Measurements from ENCODE around the gene TBPL2. TPM values are rescaled to one million over a fixed set of nuclear protein-coding genes. Genes with fewer than 3 reads are reported as not detected.
"Not testable (repeated sequence)": the region's sequence is repeated elsewhere in the genome, so short reads cannot be mapped to it uniquely, and the experiment has no call there.

Gene TBPL2
- total RNA-seq, 1 donor from 2014 or later = not detected

GRCh38 chr14:55404173-55404854, 36.1 kb downstream of the TBPL2 start:
- no peak for DNase-seq (ENCODE audit: low read depth in 2 of 2)

GRCh38 chr14:55401751-55402150, 38.7 kb downstream of the TBPL2 start:
- no peak for DNase-seq (ENCODE audit: low read depth in 2 of 2)

- DNase-seq (ENCODE audit: low read depth in 2 of 2) = peak; percentile 14 to 60
These were observed 40.6 kb downstream of the TBPL2 start for GRCh38 chr14:55399852-55400251.

- peak in 1 of 2 donors; percentile 37 for DNase-seq (ENCODE audit: low read depth in 2 of 2)
These were observed 41.2 kb downstream of the TBPL2 start for GRCh38 chr14:55399183-55399582.

- DNase-seq (ENCODE audit: low read depth in 2 of 2) = peak; percentile 97 to 98
These were observed 41.7 kb downstream of the TBPL2 start for GRCh38 chr14:55398679-55399078.

GRCh38 chr14:55389330-55389729, 51.1 kb downstream of the TBPL2 start:
- DNase-seq (ENCODE audit: low read depth in 2 of 2) = peak in 1 of 2 donors; percentile 47

GRCh38 chr14:55388160-55388559, 52.3 kb downstream of the TBPL2 start:
- peak in 1 of 2 donors; percentile 49 for DNase-seq (ENCODE audit: low read depth in 2 of 2)

GRCh38 chr14:55387121-55387520, 53.3 kb downstream of the TBPL2 start:
- no peak for DNase-seq (ENCODE audit: low read depth in 2 of 2)

- DNase-seq (ENCODE audit: low read depth in 2 of 2) = peak in 1 of 2 donors; percentile 7
These were observed 54.2 kb downstream of the TBPL2 start for GRCh38 chr14:55386037-55386808.

GRCh38 chr14:55384536-55384935, 55.9 kb downstream of the TBPL2 start:
- no peak for DNase-seq (ENCODE audit: low read depth in 2 of 2)

- no peak for DNase-seq (ENCODE audit: low read depth in 2 of 2)
These were observed 56.8 kb downstream of the TBPL2 start for GRCh38 chr14:55383541-55384140.

- DNase-seq (ENCODE audit: low read depth in 2 of 2) = not testable (repeated sequence)
These were observed 57.4 kb downstream of the TBPL2 start for GRCh38 chr14:55383056-55383466.

GRCh38 chr14:55382483-55382882, 57.9 kb downstream of the TBPL2 start:
- DNase-seq (ENCODE audit: low read depth in 2 of 2) = no peak

GRCh38 chr14:55381561-55381960, 58.9 kb downstream of the TBPL2 start:
- DNase-seq (ENCODE audit: low read depth in 2 of 2) = no peak

GRCh38 chr14:55381040-55381439, 59.4 kb downstream of the TBPL2 start:
- no peak for DNase-seq (ENCODE audit: low read depth in 2 of 2)

- DNase-seq (ENCODE audit: low read depth in 2 of 2) = no peak
These were observed 63.2 kb downstream of the TBPL2 start for GRCh38 chr14:55377236-55377635.

- no peak for DNase-seq (ENCODE audit: low read depth in 2 of 2)
These were observed 65.6 kb downstream of the TBPL2 start for GRCh38 chr14:55374771-55375170.

- peak; percentile 60 to 64 for DNase-seq (ENCODE audit: low read depth in 2 of 2)
These were observed 66.4 kb downstream of the TBPL2 start for GRCh38 chr14:55373784-55374705.

GRCh38 chr14:55372825-55373224, 67.6 kb downstream of the TBPL2 start:
- no peak for DNase-seq (ENCODE audit: low read depth in 2 of 2)

GRCh38 chr14:55372423-55372822, 68.0 kb downstream of the TBPL2 start:
- DNase-seq (ENCODE audit: low read depth in 2 of 2) = no peak

- DNase-seq (ENCODE audit: low read depth in 2 of 2) = no peak
These were observed 69.4 kb downstream of the TBPL2 start for GRCh38 chr14:55370883-55371455.
